Rectal smooth muscle tissue (tissue), 1 donor: ENCODE data around the gene MAGEA2B.
"Not testable (repeated sequence)": the region's sequence is repeated elsewhere in the genome, so short reads cannot be mapped to it uniquely, and the experiment has no call there.

Experiments
- H3K27ac ChIP-seq: one replicate; pipeline ENCODE4 v1.7.0; 2013; ENCODE audit warnings: low read depth, low read length, inconsistent platforms
- H3K27me3 ChIP-seq: one replicate; pipeline ENCODE4 v1.7.0; 2013; ENCODE audit warnings: low read length; ENCODE audit not compliant: control insufficient read depth, insufficient read depth
- H3K36me3 ChIP-seq: one replicate; pipeline ENCODE4 v1.7.0; 2013; ENCODE audit warnings: low read length; ENCODE audit not compliant: control insufficient read depth, insufficient read depth
- H3K4me1 ChIP-seq: one replicate; pipeline ENCODE4 v1.7.0; 2013; ENCODE audit warnings: low read length; ENCODE audit not compliant: control insufficient read depth, insufficient read depth
- H3K4me3 ChIP-seq: one replicate; pipeline ENCODE4 v1.7.0; 2013; ENCODE audit warnings: low read length
- H3K9ac ChIP-seq: one replicate; pipeline ENCODE4 v1.7.0; 2013; ENCODE audit warnings: low read length

The MAGEA2B gene

DNA sequence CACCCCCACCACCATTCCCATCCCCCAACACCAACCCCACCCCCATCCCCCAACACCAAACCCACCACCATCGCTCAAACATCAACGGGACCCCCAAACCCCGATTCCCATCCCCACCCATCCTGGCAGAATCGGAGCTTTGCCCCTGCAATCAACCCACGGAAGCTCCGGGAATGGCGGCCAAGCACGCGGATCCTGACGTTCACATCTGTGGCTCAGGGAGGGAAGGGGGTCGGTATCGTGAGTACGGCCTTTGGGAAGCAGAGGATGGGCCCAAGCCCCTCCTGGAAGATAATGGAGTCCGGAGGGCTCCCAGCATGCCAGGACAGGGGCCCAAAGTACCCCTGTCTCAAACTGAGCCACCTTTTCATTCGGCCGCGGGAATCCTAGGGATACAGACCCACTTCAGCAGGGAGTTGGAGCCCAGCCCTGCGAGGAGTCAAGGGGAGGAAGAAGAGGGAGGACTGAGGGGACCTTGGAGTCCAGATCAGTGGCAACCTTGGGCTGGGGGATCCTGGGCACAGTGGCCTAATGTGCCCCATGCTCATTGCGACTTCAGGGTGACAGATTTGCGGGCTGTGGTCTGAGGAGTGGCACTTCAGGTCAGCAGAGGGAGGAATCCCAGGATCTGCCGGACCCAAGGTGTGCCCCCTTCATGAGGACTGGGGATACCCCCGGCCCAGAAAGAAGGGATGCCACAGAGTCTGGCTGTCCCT, 19.9 kb downstream of the MAGEA2B start:
- not testable (repeated sequence) for H3K27me3 ChIP-seq, H3K27ac ChIP-seq, H3K36me3 ChIP-seq, H3K4me3 ChIP-seq, H3K4me1 ChIP-seq, H3K9ac ChIP-seq

DNA sequence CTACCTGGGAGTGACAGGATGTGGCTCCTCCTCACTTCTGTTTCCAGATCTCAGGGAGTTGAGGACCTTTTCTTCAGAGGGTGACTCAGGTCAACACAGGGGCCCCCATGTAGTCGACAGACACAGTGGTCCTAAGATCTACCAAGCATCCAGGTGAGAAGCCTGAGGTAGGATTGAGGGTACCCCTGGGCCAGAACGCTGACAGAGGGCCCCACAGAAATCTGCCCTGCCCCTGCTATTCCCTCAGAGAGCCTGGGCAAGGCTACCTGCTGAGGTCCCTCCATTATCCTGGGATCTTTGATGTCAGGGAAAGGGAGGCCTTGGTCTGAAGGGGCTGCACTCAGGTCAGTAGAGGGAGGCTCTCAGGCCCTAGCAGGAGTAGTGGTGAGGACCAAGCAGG, 20.7 kb downstream of the MAGEA2B start:
- Histone ChIP-seq H3K4me1 (no peaks in the 10 kb centered on the region), H3K27ac (no peak overlapping the region), H3K27me3 (no peaks in the 10 kb centered on the region), H3K4me3 (no peak overlapping the region), H3K9ac (no peak overlapping the region), H3K36me3 (no peaks in the 10 kb centered on the region)

DNA sequence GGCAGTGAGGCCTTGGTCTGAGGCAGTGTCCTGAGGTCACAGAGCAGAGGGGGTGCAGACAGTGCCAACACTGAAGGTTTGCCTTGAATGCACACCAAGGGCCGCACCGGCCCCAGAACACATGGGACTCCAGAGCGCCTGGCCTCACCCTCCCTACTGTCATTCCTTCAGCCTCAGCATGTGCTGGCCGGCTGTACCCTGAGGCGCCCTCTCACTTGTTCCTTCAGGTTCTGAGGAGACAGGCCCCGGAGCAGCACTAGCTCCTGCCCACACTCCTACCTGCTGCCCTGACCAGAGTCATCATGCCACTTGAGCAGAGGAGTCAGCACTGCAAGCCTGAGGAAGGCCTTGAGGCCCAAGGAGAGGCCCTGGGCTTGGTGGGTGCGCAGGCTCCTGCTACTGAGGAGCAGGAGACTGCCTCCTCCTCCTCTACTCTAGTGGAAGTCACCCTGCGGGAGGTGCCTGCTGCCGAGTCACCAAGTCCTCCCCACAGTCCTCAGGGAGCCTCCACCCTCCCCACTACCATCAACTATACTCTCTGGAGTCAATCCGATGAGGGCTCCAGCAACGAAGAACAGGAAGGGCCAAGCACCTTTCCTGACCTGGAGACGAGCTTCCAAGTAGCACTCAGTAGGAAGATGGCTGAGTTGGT, 21.6 kb downstream of the MAGEA2B start:
- Histone ChIP-seq H3K9ac (no peak overlapping the region), H3K27ac (no peak overlapping the region), H3K4me3 (no peak overlapping the region), H3K4me1 (no peaks in the 10 kb centered on the region), H3K27me3 (no peaks in the 10 kb centered on the region), H3K36me3 (no peaks in the 10 kb centered on the region)

DNA sequence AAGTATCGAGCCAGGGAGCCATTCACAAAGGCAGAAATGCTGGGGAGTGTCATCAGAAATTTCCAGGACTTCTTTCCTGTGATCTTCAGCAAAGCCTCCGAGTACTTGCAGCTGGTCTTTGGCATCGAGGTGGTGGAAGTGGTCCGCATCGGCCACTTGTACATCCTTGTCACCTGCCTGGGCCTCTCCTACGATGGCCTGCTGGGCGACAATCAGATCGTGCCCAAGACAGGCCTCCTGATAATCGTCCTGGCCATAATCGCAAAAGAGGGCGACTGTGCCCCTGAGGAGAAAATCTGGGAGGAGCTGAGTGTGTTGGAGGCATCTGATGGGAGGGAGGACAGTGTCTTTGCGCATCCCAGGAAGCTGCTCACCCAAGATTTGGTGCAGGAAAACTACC, 22.1 kb downstream of the MAGEA2B start:
- not testable (repeated sequence) for H3K4me3 ChIP-seq, H3K27me3 ChIP-seq, H3K36me3 ChIP-seq, H3K4me1 ChIP-seq, H3K27ac ChIP-seq, H3K9ac ChIP-seq

DNA sequence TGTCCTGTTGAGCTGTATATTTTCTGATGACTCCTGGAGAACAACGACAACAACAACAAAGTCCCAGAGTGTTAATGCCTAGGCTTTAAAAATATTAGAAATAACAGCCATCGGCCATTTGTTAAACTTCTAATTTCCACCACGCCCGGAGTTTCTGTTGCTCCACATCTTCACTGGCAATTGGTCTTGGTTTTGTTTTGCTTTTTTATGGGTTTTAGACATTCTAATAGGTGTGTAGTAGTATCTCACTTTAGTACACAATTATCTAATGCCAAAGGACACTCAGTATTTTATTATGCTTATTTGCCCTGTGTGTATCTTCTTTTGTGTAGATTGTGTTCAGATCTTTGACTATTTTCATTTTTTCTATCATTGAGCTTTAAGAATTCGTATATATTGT, 24.1 kb downstream of the MAGEA2B start:
- no peaks in the 10 kb centered on the region for H3K27me3 ChIP-seq
- no peak overlapping the region for H3K9ac ChIP-seq
- no peaks in the 10 kb centered on the region for H3K4me1 ChIP-seq
- no peak overlapping the region for H3K27ac ChIP-seq
- no peaks in the 10 kb centered on the region for H3K36me3 ChIP-seq
- H3K4me3 ChIP-seq: no peak overlapping the region

DNA sequence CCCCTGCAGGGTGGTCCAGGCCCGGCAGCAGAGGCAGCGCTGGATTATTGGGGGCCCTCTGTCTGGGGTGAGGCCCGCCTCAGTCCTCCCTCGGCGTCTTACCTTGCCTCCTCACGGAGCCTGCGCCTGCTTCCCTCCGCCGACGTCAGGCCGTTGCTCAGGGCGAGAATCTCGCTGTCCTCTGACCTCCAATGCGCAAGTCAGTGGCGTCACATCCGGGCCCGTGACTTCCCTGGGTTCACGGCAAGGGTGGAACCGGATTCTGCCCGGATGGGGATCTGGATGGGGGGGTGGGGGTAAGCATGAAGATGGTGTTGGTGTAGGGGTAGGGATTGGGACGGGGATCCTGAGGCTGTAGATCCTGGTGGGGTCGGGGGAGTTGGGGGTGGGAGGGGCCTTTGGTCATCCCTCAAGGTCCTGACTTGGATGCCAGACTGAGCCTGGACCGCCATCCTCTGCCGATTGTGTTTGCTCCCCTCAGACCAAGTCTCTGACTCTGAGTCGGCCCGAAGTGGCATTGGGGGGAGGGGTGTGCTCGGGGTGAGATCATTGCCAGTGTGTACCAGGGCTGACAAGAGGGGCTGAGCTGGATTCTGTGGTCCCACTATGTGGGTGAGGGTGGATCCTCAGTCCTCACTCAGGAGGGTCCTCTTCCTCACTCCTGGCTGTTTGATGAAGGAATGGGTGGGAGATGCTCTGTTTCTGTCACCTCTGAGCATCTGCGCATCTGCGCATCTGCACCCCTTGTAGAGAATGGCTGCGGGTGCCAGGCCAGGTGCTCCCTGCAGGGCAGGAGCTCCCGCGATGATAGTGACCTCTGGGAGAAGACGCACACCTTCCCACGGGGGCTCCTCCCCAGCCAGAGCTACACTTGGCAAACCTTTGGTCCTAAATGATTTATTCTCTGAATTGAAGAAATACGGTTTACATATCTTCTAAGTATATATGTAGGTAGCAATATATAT, 39.5 kb downstream of the MAGEA2B start, which contains the start of gene MAGEA2:
MAGEA2 (minus strand) TSS at position 157 of the 965 bp plus-strand sequence. CDS start 2,479 bp downstream, outside the sequence.
- not testable (repeated sequence) for H3K36me3 ChIP-seq, H3K4me3 ChIP-seq

DNA sequence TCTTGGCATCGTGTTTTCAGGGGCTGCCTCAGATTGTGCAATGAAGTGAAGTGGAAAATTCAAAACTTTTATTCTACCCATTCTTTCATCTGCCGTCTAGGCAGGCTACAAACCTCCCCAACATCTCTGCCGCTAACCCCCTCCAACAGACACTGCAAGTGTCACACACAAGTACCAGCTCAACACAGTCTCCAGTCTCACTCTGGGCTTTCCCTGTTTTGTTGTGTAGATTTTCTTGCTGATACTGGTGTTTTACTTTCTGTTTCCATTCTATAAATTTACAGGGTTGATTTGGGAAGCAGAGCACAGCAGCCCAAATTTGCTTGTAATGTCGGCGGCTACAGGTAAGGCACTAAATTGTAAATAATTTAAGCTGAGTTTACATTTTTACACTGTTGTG, 40.4 kb downstream of the MAGEA2B start:
- H3K27me3 ChIP-seq, H3K9ac ChIP-seq, H3K27ac ChIP-seq, H3K4me1 ChIP-seq, H3K36me3 ChIP-seq, H3K4me3 ChIP-seq: not testable (repeated sequence)

More for the DNA sequence above, 39.5 kb downstream of the MAGEA2B start, which contains the start of gene MAGEA2:
- H3K4me1 ChIP-seq, H3K27me3 ChIP-seq, H3K27ac ChIP-seq, H3K9ac ChIP-seq: not testable (repeated sequence)

DNA sequence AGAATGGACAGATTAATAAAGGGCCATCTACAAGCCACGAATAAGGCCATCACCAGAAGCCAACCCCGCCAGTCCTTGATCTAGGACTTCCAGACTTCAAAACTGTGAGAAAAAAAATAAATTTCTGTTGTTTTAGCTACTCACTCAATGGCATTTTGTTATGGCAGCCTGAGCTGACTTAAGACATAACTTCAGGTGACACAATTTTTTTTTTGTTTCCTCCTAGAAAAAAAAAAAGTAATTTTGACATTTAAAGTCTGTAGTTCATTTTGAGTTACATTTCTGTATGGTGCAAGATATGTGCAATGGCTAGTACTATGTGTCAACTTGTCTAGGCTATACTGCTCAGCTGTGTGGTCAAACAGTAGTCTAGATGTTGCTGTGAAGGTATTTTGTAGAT, 44.5 kb downstream of the MAGEA2B start, which contains the start of gene CSAG3:
CSAG3 (plus strand) TSS at position 301 of the 400 bp plus-strand sequence.
- H3K27me3 ChIP-seq, H3K4me3 ChIP-seq, H3K9ac ChIP-seq, H3K4me1 ChIP-seq, H3K36me3 ChIP-seq, H3K27ac ChIP-seq: not testable (repeated sequence)

DNA sequence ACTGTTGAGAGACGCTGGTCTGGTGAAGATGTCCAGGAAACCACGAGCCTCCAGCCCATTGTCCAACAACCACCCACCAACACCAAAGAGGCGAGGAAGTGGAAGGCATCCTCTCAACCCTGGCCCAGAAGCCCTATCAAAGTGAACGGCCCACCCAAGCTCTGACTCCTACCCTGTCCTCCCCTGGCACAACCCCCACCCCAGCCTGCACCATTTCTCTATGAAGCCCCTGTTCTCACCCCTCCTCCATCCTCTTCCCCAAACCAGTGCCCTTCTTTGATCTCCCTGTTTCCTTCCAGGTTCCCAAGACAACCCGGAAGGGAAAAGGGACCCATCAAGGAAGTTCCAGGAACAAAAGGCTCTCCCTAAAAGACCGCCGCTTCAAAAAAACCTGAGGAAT, 45.1 kb downstream of the MAGEA2B start:
- not testable (repeated sequence) for H3K27ac ChIP-seq, H3K9ac ChIP-seq, H3K4me1 ChIP-seq, H3K36me3 ChIP-seq, H3K27me3 ChIP-seq, H3K4me3 ChIP-seq

DNA sequence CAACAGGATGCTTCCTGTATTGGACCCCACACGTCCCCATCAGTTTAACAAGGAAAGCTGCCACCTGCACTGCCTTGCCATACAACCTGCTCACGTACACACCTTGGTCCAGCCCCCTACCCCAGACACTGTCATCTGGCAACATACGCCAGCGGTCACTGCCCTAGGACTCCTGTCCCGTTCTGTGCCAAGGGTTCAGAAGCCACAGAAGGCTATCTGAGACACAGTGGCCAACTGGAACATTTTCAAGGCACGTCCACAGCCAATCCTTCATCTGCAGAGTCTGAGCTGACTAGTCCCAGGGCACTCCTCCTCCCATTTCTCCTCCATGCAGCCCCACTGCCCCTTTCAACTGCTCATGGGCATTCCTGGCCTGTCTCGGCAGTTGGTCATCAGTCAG, 47.2 kb downstream of the MAGEA2B start:
- H3K9ac ChIP-seq, H3K4me3 ChIP-seq, H3K27me3 ChIP-seq, H3K36me3 ChIP-seq, H3K4me1 ChIP-seq, H3K27ac ChIP-seq: not testable (repeated sequence)

DNA sequence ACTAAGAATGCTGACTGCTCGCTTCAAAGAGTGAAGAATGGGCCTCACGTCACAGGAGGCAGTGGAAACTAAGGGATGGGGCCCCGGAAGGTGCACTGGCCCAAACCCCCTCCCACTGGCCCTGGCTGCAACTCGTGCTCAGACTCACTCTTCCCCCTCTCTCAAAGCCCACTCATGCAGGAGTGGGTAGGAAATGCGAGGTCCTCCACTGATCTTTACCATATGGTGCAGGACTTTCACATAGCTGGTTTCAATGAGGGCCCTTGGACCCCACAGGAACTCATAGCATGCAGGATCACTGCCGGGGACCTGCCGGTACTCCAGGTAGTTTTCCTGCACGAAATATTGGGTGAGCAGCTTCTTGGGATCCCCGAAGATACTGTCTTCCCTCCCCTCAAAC, 52.1 kb downstream of the MAGEA2B start:
- not testable (repeated sequence) for H3K9ac ChIP-seq, H3K4me1 ChIP-seq, H3K4me3 ChIP-seq, H3K36me3 ChIP-seq, H3K27me3 ChIP-seq, H3K27ac ChIP-seq
